Stimulated activated CD4-positive, alpha-beta T cell treated with anti-CD3 and anti-CD28 coated beads, Interleukin-1b, Interleukin-23, amount 100 ng/mL, for 4 hours (primary cell): ENCODE results near the gene MARF1.
"Not testable (repeated sequence)": the region's sequence is repeated elsewhere in the genome, so short reads cannot be mapped to it uniquely, and the experiment has no call there.

Experiments used
- DNase-seq, 2 donors: peaks; one replicate each; pipeline ENCODE4 v3.0.0-alpha.2; 2020; ENCODE audit warnings: low read depth in 2 of 2

MARF1 gene

DNA sequence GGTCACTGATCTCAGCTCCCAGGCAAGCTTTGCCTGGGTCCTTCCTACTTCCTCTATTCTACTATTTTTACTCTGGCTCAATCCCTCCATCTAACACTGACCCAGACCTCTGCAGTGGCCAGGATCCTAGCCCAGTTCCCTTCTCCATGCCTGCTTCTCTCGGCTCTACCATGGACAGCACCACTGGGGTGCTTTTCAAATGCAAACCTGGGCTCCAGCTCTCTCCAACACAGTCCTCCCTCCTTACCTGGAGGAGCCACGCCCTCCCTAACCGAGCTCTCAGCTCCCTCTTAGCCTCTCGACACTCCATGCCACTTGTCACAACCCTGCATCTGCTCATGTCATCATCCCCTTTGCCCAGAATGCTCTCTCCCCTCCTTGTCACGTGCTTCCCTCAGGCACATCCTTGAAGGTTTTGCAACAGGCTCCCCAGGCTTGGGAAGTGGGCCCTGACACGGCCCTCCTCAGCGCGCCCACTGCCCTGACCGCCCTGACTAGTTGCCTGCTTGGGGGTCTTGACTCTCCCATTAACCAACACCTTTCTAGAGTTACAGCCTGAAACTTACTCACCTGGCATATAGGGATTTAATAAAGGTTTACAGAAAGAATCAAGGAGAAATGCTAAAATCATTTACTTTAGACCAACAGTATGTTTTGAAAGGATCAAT, 41.6 kb downstream of the MARF1 start:
- no peak for DNase-seq

DNA sequence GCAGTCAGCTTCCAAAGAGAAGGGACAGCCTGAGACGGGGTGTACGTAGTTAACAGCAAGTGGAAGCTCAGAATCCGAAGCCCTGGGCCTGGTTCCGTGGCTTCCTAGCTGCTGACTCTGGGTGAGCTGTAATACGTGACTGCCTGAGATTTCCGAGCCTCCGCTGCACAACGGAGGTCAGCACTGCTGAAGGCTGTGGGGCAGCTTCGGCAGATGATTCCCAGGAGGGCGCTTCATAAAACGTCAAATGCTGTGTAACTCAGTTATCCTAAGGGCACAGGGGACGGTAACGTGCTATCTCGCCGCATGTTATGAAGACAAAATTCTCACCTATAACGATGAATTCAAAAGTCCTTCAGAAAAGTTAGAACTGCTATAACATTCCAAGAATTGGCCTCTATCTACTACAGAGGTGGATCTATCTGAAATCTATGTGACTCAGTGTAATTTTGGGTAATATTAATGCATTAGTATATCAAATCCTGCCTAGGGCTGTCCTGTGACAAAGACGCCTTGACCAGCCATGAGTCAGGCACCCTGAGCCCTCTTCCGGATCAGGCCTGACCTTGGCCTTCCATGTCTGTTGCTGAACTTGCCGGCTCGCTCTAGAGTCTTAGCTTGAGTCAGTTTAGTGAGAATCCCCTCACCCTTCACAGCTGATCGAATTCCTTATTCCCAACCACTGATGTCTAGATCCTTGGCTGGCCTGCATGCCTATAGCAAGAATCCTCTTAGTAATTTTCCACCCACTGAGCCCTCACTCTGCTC, 43.5 kb downstream of the MARF1 start:
- DNase-seq, result no peak

DNA sequence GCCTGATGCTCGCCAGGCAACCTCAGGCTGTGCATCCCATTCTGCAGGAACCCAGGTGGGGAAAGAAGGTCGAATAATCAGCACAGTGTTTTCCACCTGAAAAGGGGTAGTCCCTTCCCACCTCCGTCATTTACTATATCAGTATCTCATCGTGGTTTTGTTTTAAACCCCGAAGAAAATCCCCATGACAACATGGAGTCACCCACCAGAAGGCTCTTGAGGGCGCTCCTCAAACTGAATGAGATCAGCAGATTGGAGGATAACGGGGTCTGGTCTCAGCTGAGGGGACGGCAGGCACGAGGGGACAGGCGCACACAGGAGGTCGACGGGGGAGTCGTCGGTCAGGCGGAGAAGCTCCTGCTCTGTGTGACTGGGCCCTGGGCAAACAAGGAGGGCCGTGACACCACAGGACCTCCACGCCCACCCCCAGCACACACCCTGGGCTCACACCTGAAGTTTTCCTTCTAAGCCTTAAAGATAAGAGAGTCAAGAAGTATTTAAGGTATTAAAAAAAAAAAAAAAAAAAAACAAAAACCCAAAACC, 44.2 kb downstream of the MARF1 start:
- DNase-seq, result no peak

DNA sequence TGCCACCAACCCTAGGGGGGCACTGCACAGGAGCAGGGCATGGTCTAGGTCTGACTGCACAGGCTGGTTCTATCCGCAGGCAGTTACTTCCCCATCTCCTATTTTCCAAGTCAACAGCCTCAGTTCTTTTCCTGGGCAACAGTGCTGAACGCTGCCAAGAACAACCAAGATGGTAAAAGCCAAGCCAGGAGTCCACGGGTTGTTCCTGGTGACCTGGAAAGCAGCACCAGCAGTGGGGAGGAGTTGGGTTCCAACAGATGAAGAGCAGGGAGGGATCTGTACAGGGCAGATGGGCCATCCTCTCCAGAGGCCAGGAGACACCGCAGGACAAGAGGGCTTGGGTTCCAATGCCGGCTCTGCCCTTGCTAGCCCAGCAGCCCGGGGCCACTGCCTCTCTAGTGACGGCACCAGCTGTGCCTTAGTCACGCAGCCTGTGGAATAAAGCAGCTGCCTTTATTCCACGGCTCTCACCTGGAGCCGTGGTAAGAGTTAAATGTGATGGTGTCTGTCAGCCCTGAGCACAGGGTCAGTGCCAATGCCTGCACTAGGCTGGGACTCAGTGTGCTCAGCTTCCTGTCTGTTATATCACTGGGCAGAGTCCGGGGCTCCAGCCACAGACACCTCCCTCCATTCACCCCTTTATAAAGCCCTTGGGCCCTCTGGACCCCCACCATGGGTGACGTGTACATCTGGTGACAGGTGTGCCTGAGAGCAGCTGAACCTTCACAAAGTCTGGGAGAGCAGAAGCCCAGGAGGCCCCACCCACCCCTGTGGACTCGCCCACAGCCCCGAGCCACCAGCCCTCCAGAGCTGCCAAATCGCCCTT, 44.9 kb downstream of the MARF1 start:
- no peak for DNase-seq

DNA sequence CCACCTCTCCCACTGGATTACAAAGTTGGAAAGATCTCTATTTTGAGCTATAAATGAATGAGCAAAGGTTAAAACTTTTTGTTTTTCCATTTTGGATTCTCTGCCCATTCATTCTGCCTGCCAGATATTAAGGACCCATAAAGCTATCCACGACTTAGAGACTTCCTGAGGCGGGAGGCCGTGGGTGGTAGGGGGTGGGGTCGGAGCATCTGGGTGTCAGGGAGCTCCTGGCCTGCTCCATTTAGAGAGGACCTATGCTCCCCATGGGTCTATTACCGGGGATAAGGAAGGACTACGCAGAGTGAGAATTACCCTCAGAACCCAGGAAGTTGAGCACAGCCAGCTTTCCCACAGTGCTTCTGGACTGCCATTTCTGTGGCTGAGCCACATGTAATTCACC, 45.8 kb downstream of the MARF1 start:
- no peak for DNase-seq

DNA sequence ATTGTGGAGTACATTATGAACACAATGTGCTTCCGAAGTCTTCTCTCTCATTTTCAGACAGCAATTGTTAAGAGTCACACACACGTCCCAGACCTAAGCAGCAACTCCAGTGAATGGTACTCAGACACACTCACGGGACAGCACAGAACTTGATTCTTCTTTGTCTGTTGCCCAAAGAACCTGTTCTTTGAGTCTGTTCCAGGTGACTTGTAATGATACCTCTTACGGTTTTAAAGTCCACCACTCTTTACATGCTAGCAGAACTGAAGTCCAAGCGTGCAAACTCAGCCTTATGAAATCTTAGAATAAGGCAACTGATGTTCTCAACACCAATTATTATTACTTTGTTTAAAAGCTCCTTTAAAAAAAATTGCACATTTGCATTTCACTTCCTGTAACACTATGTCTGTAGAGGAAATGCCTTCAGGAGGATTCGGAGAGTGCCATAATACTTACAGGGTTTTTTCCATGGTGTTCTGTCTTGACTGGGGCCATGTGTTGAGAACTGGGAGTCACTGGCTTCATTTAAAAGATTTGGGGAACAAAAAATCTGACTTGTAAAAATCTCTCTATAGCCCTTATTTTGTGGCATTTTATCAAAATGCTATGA, 48.1 kb downstream of the MARF1 start:
- no peak for DNase-seq

DNA sequence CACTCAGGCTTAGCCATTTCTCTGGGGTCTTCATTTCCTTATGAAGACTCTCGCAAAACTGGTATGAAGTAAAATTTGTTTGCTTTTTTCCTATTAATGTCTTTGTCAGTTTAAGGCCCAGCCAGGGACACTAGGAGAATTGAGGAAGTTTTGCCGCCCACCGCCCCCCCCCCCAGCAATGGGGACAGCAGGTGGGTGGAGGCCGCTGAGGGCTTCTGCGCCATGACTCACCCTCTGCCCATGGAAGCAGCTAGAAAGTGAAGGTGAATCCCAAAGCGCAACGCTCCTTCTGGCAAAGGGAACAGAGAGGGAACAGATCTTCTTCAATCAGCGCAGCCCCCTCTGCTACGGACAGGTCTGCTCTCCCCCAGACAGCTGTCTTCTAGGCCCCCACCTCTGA, 49.7 kb downstream of the MARF1 start:
- DNase-seq, result no peak

DNA sequence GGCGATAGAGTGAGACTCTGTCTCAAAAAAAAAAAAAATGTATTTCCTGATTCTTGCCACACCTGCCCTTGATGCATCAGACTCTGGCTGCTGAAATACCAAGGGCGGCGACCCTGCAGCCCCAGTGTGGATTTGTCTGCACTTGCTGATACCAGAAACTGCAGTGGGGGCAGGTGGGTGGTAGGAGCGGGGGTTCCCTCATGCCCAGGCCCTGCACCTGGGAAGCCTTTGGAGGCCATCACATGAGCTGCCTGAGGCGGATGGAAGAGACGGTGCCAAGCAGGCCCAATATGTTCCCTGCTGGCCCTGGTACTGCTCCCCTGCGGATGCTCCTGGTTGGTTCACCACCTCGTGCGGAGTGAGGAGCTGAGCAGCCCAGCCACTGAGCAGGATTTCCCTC, 50.6 kb downstream of the MARF1 start:
- no peak for DNase-seq

DNA sequence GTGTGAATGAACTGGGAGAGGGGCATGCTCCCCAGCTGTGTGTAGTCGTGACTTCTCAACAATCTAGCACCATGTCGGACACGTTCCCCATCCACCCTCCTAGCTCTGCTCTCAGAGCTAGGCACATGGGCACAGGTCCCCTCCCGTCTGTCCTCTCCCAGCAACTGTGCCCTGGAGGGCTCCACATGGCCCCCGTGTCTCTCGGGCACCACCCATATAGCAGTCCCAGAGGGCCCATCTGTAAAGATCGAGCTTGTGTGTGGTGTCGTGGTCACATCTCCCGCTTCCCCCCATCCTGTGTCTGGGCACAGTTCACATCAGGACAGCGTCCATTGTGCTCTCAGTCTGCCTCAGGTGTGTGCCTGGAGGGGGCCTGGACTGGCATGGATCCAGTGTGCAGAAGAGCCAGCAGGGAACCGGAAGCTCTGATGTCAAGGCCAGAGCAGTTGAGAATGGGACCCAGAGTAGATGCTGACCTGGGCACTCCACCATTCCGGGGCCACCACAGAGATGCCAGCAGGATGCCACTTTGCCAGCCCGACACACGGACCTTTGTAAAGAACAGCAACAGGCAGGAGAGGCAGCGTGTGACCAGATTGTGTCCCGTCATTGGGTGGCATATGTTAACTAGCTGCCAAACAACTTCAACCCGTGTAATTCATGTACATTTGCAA, 55.7 kb downstream of the MARF1 start:
- no peak for DNase-seq

DNA sequence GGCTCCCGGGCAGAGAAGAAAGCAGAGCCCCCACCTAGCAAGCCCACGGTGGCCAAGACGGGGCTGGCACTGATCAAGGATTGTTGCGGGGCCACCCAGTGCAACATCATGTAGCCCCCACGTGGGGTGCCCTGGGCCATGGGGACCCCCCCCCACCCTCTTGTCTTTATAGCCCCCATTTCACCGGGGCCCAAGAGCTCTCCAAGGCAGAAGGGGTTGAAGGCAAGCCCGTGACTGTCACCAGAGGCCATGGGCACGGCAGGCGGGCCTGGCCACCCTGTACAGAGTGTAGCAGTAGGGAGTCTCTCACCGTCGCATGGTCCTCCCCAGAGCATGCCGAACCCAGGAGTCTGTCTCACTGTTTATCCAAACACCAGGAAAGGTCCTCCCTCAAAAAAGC, 56.2 kb downstream of the MARF1 start:
- no peak for DNase-seq

DNA sequence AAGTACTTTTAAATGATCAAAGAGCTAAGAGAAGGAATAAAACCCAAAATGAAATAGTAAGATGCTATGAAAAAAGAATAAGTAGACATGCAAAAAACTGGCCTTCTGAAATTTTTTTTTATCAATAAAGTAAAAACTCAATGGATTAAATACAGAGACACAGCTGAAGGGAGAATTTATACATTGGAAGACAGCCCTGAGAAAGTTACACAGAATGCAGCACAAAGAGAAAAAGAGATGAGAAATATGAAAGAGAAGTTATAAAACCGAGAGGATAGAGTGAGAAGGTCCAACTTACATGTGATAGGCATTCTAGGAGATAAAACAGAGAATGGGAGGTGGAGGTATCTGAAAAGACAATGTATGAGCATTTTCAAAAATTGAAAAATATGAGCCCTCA, 57.0 kb downstream of the MARF1 start:
- no peak for DNase-seq

DNA sequence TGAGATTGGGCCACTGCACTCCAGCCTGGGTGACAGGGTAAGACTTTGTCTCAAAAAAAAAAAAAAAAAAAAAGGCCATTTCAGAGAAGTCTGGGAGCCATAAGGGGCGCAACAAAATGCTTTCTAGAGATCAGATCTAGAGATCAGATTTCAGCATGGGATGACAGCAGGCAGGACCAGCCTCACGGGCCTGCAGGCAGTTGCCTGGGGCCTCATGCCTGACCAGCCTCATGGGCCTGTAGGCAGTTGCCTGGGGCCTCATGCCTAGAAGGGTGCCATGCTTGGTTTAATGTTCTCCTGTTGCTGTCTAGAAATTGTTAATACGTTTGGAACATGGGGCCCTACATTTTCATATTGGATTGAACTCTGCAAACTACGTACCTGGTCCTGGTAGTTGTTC, 59.4 kb downstream of the MARF1 start:
- no peak for DNase-seq

DNA sequence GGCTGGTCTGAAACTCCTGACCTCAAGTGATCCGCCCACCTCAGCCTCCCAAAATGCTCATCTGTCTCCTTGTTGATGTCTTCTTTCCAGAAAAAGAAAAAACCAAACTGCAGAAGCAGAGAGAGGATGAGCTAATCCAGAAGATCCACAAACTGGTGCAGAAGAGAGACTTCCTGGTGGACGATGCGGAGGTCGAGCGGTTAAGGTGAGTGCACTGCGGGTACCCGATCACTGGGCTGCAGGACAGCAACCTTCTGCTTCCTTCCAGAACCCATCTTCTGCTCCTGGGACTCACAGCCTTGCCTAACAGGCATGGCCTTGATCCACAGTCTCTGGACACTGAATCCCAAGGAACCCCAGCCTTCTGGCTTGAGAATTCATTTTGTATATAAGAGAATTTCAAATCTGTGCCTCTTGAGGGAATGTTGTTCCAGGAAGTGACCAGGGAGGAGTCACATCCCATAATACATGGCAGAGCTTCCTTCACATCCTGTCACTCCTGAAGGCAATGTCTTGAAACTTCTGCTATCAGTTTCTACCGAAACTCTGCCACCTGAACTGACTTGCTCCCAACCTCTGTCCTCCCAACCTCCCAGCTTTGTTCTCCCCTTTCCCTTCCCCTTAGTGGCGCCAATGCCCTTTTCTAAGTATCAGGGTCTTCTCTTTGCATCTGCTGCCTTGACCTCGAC, 61.7 kb downstream of the MARF1 start:
- DNase-seq, result no peak

DNA sequence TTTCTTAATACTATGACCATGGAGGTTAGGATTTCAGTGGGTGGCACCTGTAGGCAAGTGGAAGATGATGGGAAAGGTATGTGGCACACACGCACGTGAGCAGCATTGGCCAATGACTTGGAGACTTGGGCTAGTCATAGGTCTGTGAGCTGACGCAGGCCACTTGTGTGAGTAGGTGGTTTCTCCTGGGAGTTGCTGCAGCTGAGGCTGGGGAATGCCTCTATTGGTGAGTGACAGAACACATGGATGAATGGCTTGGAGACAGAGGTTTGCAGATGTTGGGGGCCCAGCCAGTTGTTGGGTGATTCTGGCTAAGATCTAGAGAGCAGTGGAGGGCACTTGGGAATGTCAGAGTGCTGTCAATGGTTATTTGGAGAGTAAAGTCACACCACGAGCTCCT, 64.1 kb downstream of the MARF1 start:
- DNase-seq, result no peak

DNA sequence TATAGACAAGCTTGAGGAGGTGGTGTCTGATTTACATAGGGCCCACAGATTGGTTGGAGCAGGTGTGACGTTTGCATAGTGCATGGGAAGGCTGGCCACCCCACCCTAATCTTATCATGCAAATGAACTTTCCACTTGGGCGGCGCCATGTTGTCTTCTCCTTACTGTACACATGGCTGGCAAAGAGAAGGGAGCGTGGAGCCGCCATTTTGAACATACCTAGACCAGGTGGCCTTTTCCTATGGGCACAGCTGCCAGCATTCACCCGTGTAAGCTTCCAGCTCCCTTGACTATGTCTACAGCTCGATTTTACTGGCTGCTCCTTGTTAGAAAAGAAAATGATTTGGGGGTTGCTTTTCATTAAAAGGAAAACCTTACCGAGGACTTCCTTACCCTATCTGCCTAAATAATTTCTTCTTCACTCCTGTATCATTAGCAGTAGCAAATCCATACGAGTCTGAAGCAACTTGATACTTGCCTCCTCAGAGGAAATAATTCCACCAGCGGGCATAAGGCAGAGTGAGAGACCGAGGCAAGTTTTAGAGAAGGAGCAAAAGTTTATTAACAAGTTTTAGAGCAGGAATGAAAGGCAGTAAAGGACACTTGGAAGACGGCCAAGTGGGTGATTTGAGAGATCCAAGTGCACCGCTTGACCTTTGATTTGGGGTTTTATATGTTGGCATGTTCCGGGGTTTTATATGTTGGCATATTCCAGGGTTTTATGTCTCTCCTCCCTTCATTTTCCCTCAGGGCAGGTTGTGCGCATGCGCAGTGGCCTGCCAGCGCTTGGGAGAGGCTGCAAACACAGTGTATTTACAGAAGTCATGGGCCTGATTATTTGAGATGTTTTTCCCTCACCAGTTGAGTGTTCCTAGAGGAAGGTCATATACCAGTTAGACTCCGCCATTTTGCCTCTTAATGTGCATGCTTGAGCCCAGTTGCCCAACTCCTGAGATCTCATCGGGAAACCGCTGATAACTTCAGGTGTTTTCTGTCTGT, 65.7 kb downstream of the MARF1 start:
- DNase-seq, result no peak

DNA sequence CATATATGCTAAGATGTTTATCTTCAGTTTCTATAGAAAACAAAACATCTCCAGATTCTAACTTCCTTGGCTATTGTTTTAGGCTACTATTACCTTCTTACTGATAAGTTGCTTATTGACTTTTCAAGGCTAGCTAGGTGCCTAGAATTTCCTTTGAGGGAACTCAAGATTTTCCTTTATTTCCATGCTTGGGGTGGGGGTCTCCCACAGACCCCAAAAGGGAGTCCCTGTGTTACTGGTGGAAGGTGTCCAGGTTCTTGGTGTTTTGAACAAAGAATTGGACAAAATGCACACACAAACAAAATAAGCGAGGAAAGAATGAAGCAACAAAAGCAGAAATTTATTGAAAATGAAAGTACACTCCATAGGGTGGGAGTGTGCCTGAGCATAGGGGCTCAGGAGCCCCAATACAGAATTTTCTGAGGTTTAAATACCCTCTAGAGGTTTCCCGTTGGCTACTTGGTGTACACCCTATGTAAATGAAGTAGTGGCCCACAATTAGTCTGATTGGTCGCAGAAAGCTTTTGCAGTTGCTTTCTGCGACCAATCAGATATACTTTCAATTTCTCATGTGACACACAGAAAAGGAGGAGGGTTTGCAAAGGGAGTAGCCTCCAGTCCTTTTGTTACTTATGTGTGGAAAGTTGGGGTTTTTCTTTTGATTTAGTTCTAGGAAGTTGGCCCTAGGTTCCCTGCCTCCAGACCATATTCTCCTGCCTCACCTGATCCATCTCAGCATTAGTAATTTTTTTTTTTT, 67.5 kb downstream of the MARF1 start:
- no peak for DNase-seq

DNA sequence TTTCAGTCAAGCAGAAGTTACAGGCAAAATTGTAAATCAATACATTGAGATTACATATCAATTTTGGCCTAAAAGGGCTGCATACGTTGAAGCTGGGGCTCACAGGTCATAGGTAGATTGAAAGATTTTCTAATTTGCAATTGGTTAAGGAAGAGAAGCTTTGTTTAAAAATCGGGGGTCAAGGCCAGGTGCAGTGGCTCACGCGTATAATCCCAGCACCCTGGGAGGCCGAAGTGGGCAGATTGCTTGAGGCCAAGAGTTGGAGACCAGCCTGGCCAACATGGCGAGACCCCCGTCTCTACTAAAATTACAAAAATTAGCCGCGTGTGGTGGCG, 68.4 kb downstream of the MARF1 start:
- no peak for DNase-seq

DNA sequence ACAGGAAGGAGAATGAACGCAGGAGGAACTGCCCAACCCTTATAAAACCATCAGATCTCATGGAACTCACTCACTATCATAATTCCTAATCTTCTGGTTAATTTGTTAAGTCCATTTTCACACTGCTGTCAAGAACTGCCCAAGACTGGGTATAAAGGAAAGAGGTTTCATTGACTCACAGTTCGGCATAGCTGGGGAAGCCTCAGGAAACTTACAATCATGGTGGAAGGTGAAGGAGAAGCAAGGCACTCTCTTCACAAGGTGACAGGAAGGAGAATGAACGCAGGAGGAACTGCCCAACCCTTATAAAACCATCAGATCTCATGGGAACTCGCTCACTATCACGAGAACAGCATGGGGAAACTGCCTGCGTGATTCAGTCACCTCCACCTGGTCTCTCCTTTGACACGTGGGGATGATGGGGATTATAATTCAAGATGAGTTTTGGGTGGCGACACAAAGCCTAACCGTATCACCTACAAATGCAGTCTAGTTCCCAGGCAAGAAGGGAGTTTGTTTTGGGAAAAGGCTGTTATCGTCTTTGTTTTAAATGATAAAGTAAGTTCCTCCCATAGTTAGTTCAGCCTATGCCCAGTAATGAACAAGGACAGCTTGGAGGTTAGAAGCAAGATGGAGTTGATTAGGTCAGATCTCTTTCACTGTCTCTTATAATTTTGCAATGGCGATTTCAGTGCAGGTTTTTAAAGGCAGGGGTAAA, 68.9 kb downstream of the MARF1 start:
- not testable (repeated sequence) for DNase-seq
